Measurements from ENCODE around the gene HDLBP. TPM values are rescaled to one million over a fixed set of nuclear protein-coding genes. Genes with fewer than 3 reads are reported as not detected.

The HDLBP gene
- total and polyA plus RNA-seq, 3 donors from 2014 or later = 600 to 790 (median 648) TPM

- no peak for TF ChIP-seq CTCF (IDR thresholded peaks at IDR 0.05)
- TF ChIP-seq POLR2A (IDR thresholded peaks at IDR 0.05) = no peak
- Histone ChIP-seq H3K9me3 (no peaks in the 10 kb centered on the region), H3K36me3 (ENCODE audit: low read depth, missing control alignments) (no peaks in the 10 kb centered on the region), H3K27me3 (no peaks in the 10 kb centered on the region), H3K4me3 (no peak overlapping the region), H3K4me1 (peaks cover 15% of the 10 kb centered on the region), H3K27ac (no peak overlapping the region)
- 75 to 88% methylated on average over 14 to 16 of the region's 16 CpGs for WGBS, 2 donors
- intact Hi-C loops (cut with DNase I; ENCODE audit: low total_unique reads) = no loop called here
- DNase-seq = no peak
Measured at GRCh38 chr2:241225545-241225944, 89.9 kb downstream of the HDLBP start.

- DNase-seq = no peak
- no peaks in the 10 kb centered on the region for H3K27me3 ChIP-seq
- H3K27ac ChIP-seq = no peak overlapping the region
- no peak for TF ChIP-seq POLR2A (IDR thresholded peaks at IDR 0.05)
- no peak for TF ChIP-seq CTCF (IDR thresholded peaks at IDR 0.05)
- WGBS, 2 donors = 73 to 92% methylated on average over 8 of the region's 8 CpGs
- intact Hi-C loops (cut with DNase I; ENCODE audit: low total_unique reads) = no loop called here
- peaks cover 15% of the 10 kb centered on the region for H3K4me1 ChIP-seq
- H3K36me3 ChIP-seq (ENCODE audit: low read depth, missing control alignments) = no peaks in the 10 kb centered on the region
- no peak overlapping the region for H3K4me3 ChIP-seq
- H3K9me3 ChIP-seq = no peaks in the 10 kb centered on the region
Measured at GRCh38 chr2:241224851-241225438, 90.5 kb downstream of the HDLBP start.

- no peaks in the 10 kb centered on the region for H3K36me3 ChIP-seq (ENCODE audit: low read depth, missing control alignments)
- no peak overlapping the region for H3K27ac ChIP-seq
Measured at GRCh38 chr2:241224018-241224850, 91.2 kb downstream of the HDLBP start.

GRCh38 chr2:241223211-241224017, 92.1 kb downstream of the HDLBP start:
- Histone ChIP-seq H3K27ac (no peak overlapping the region), H3K4me1 (peaks cover 17% of the 10 kb centered on the region), H3K9me3 (no peaks in the 10 kb centered on the region), H3K27me3 (no peaks in the 10 kb centered on the region), H3K4me3 (no peak overlapping the region), H3K36me3 (ENCODE audit: low read depth, missing control alignments) (no peaks in the 10 kb centered on the region)
- no peak for DNase-seq
- TF ChIP-seq POLR2A (IDR thresholded peaks at IDR 0.05) (no peak), CTCF (IDR thresholded peaks at IDR 0.05) (no peak)
- WGBS, 2 donors = 59 to 69% methylated on average over 16 to 23 of the region's 23 CpGs
- intact Hi-C loops (cut with DNase I; ENCODE audit: low total_unique reads) = no loop called here

More at GRCh38 chr2:241224018-241224850, 91.2 kb downstream of the HDLBP start:
- no peaks in the 10 kb centered on the region for H3K27me3 ChIP-seq
- no peak overlapping the region for H3K4me3 ChIP-seq
- no peaks in the 10 kb centered on the region for H3K9me3 ChIP-seq
- TF ChIP-seq CTCF (IDR thresholded peaks at IDR 0.05) (no peak), POLR2A (IDR thresholded peaks at IDR 0.05) (no peak)
- DNase-seq = peak; percentile 76
- 50 to 58% methylated on average over 22 to 26 of the region's 26 CpGs for WGBS, 2 donors
- H3K4me1 ChIP-seq = peaks cover 10% of the 10 kb centered on the region
- intact Hi-C loops (cut with DNase I; ENCODE audit: low total_unique reads) = no loop called here

All from testis (tissue), 3 donors.